H1 (cell line): Measurements from ENCODE around the gene TSSC4. TPM values are rescaled to one million over a fixed set of nuclear protein-coding genes. Genes with fewer than 3 reads are reported as not detected.

ENCODE experiments used
- CEBPB ChIP-seq: IDR thresholded peaks from 2 replicates; pipeline ENCODE4 v1.6.1; 2012; ENCODE audit warnings: low read depth, low read length
- CHD2 ChIP-seq: IDR thresholded peaks from 2 replicates; pipeline ENCODE4 v1.6.1; 2012; ENCODE audit warnings: low read length, improper control_type of control experiment
- POU5F1 ChIP-seq: IDR thresholded peaks from 2 replicates; pipeline ENCODE4 v1.6.1; 2011; ENCODE audit warnings: low read depth, mild to moderate bottlenecking, low read length, moderate library complexity
- RAD21 ChIP-seq, 2 experiments: IDR thresholded peaks in 1 of 2; conservative IDR thresholded peaks in 1 of 2; 2 replicates each; pipeline ENCODE4 v1.6.1; 2011; ENCODE audit warnings: low read depth in 2 of 2, low read length in 2 of 2, improper control_type of control experiment in 1 of 2, inconsistent platforms in 1 of 2, mild to moderate bottlenecking in 1 of 2, moderate library complexity in 1 of 2
- RNF2 ChIP-seq: fragments of 200-900, 300-1000 bp; sonication (generic); IDR thresholded peaks from 2 replicates; pipeline ENCODE4 v1.7.1; 2016; ENCODE audit warnings: borderline replicate concordance, low read depth, mild to moderate bottlenecking, antibody characterized with exemption, low read length; ENCODE audit not compliant: poor library complexity, severe bottlenecking; ENCODE audit errors: missing control alignments
- SIN3A ChIP-seq, 2 experiments: IDR thresholded peaks in 1 of 2; conservative IDR thresholded peaks in 1 of 2; 2 replicates each; pipeline ENCODE4 v1.6.1; 2011 to 2012; ENCODE audit warnings: low read length in 2 of 2, improper control_type of control experiment in 1 of 2, low read depth in 1 of 2, mild to moderate bottlenecking in 1 of 2
- SP1 ChIP-seq: IDR thresholded peaks from 2 replicates; pipeline ENCODE4 v1.6.1; 2011; ENCODE audit warnings: low read depth, low read length
- SRF ChIP-seq: IDR thresholded peaks from 2 replicates; pipeline ENCODE4 v1.6.1; 2011; ENCODE audit warnings: mild to moderate bottlenecking, low read depth, low read length, moderate library complexity
- polyA plus RNA-seq, 7 experiments: library from polyadenylated mRNA; depleted of rRNA in 3 of 7; stranded (reverse) in 5 of 7; unstranded in 2 of 7; fragments of >200 nt in 5 of 7; fragments of 200-250 nt in 2 of 7; gene quantifications; 1 replicate in 5 of 7; 2 replicates in 1 of 7; 4 replicates in 1 of 7; pipeline versions ENCODE4 v1.2.1 to v1.2.3, GENCODE V29; 2011 to 2013; ENCODE audit warnings: missing spikeins in 2 of 7, mixed read lengths in 2 of 7
- total RNA-seq: library from RNA; stranded (reverse); fragmentation: NEBNext Ultra II Directional; extraction: Animal tissue kit (Norgen Biotek cat#: 25700); gene quantifications from 2 replicates; pipeline ENCODE4 v1.2.1, GENCODE V29; 2021

Gene TSSC4
- total and polyA plus RNA-seq, 2 of the 8 experiments (the other 6 are each of a cell fraction or from before 2014, with no cell fraction given): 34.0 to 39.3 TPM

DNA sequence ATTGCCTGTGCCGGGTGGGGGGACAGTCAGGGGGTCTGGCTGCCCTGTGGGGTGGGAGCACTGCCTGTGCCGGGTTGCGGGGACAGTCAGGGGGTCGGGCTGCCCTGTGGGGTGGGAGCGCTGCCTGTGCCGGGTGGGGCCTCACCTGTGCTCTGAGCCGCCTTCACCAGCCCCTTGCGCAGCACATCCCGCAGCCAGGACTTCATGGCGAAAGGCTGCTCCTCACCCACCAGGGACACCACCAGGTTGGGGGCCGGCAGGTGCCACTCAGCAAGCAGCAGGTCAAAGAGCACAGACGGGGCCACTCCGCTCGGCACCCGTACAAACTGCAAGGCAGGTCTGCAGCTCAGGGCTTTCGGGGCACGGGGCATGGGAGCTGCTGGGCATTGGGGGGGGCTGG lies 21.4 kb downstream of the TSSC4 start (continued):
- TF ChIP-seq RNF2: no peak
- no peak for TF ChIP-seq POU5F1
- no peak for TF ChIP-seq SP1
- TF ChIP-seq CEBPB: no peak
- no peak for TF ChIP-seq SRF
- TF ChIP-seq CHD2: no peak
- TF ChIP-seq RAD21 (IDR thresholded peaks at IDR 0.05 in 1 of 2, conservative IDR thresholded peaks at IDR 0.05 in 1 of 2; ENCODE audit: low read depth in 2 of 2, low read length in 2 of 2): no peak
- no peak for TF ChIP-seq SIN3A (conservative IDR thresholded peaks at IDR 0.05 in 1 of 2, IDR thresholded peaks at IDR 0.05 in 1 of 2; ENCODE audit: low read depth in 1 of 2, low read length in 2 of 2)
